CD4-positive, alpha-beta T cell (primary cell): Measurements from ENCODE around the gene MAP1LC3B. TPM values are rescaled to one million over a fixed set of nuclear protein-coding genes. Genes with fewer than 3 reads are reported as not detected.

Source experiments
- ATAC-seq: fragments of 200-7000 bp; cut with Tn5 transposase; one replicate; pipeline ENCODE4 v1.10.0; 2022; ENCODE audit warnings: mild to moderate bottlenecking; ENCODE audit not compliant: poor library complexity
- CTCF ChIA-PET: fragments of 350-600 bp; sonication (Branson Sonifier 250); formaldehyde crosslinking; loops from one replicate; lab custom pipeline; 2021; ENCODE audit warnings: antibody characterized with exemption, inconsistent platforms; lab: Charles Lee
- POLR2A ChIA-PET: fragments of 350-600 bp; sonication (Branson Sonifier 250); formaldehyde crosslinking; loops from one replicate; lab custom pipeline; 2021; ENCODE audit warnings: antibody characterized with exemption, inconsistent platforms; lab: Charles Lee
- DNase-seq, 14 experiments: peaks; one replicate each; pipeline ENCODE4 v3.0.0-alpha.2; 2013 to 2020; ENCODE audit warnings: mixed read lengths in 2 of 14
- H3K27ac ChIP-seq, 2 donors: one replicate each; pipeline versions ENCODE4 v1.5.1 to v1.7.0; 2013; ENCODE audit warnings: low read length in 2 of 2, low read depth in 1 of 2, mild to moderate bottlenecking in 1 of 2
- H3K27me3 ChIP-seq, 2 experiments: 1 replicate in 1 of 2; 2 replicates in 1 of 2; pipeline versions ENCODE4 v1.6.1 to v1.7.0; 2013; ENCODE audit warnings: low read length in 2 of 2, control low read depth in 1 of 2, mild to moderate bottlenecking in 1 of 2, moderate library complexity in 1 of 2; ENCODE audit not compliant: insufficient read depth in 2 of 2, control insufficient read depth in 1 of 2
- H3K36me3 ChIP-seq: one replicate; pipeline ENCODE4 v1.6.1; 2013; ENCODE audit warnings: low read length, control low read depth; ENCODE audit not compliant: insufficient read depth
- H3K4me1 ChIP-seq: one replicate; pipeline ENCODE4 v1.6.1; 2013; ENCODE audit warnings: low read length, control low read depth; ENCODE audit not compliant: insufficient read depth
- H3K4me3 ChIP-seq: one replicate; pipeline ENCODE4 v1.5.1; 2013; ENCODE audit warnings: mild to moderate bottlenecking, low read length, moderate library complexity
- H3K9me3 ChIP-seq, 2 experiments: 1 replicate in 1 of 2; 2 replicates in 1 of 2; pipeline versions ENCODE4 v1.6.1 to v1.7.0; 2013; ENCODE audit warnings: low read length in 2 of 2, mild to moderate bottlenecking in 2 of 2, control low read depth in 1 of 2, moderate library complexity in 1 of 2; ENCODE audit not compliant: control insufficient read depth in 1 of 2, insufficient read depth in 1 of 2
- H3K27ac Mint-ChIP-seq: one replicate; pipeline ENCODE4 v1.8.0; 2020; ENCODE audit warnings: mixed read lengths
- H3K27me3 Mint-ChIP-seq: one replicate; pipeline ENCODE4 v1.8.0; 2021; ENCODE audit warnings: mixed read lengths
- H3K36me3 Mint-ChIP-seq: one replicate; pipeline ENCODE4 v1.8.0; 2021; ENCODE audit warnings: low read depth, mixed read lengths
- H3K4me1 Mint-ChIP-seq: one replicate; pipeline ENCODE4 v1.8.0; 2021; ENCODE audit warnings: low read depth, mixed read lengths
- H3K4me3 Mint-ChIP-seq: one replicate; pipeline ENCODE4 v1.8.0; 2020; ENCODE audit warnings: mild to moderate bottlenecking, mixed read lengths
- H3K9me3 Mint-ChIP-seq: one replicate; pipeline ENCODE4 v1.8.0; 2020; ENCODE audit warnings: mixed read lengths
- intact Hi-C, 2 experiments: fragments of 100-400 bp; cut with DNase I in 1 of 2; cut with micrococcal nuclease in 1 of 2; formaldehyde crosslinking; loops; one replicate each; pipeline versions ENCODE4 v1.15.1 to v1.9.0; 2023 to 2025; cut with DNase I, micrococcal nuclease
- total RNA-seq, 174 experiments: library from RNA in 2 of 174; stranded (reverse) in 2 of 174; gene quantifications; one replicate each; pipeline ENCODE4 v1.2.3 and lab custom pipeline; 2021 to 2026
- TF ChIP-seq, protein P1 (sequence below): fragments of 200-600 bp; IDR thresholded peaks from one replicate; pipeline ENCODE4 v1.8.0; 2022; ENCODE audit warnings: antibody characterized with exemption, mild to moderate bottlenecking

MAP1LC3B gene
- total RNA-seq, 2 experiments from 2014 or later: 92.4 to 96.6 TPM

GRCh38 chr16:87363771-87364455 is 28.2 kb upstream of the MAP1LC3B start:
- peaks cover 15% of the 10 kb centered on the region for H3K4me1 ChIP-seq
- H3K4me3 ChIP-seq: no peak overlapping the region
- DNase-seq: no peak
- no peak overlapping the region for H3K27ac Mint-ChIP-seq
- no peak for ATAC-seq
- TF ChIP-seq, protein P1, sequence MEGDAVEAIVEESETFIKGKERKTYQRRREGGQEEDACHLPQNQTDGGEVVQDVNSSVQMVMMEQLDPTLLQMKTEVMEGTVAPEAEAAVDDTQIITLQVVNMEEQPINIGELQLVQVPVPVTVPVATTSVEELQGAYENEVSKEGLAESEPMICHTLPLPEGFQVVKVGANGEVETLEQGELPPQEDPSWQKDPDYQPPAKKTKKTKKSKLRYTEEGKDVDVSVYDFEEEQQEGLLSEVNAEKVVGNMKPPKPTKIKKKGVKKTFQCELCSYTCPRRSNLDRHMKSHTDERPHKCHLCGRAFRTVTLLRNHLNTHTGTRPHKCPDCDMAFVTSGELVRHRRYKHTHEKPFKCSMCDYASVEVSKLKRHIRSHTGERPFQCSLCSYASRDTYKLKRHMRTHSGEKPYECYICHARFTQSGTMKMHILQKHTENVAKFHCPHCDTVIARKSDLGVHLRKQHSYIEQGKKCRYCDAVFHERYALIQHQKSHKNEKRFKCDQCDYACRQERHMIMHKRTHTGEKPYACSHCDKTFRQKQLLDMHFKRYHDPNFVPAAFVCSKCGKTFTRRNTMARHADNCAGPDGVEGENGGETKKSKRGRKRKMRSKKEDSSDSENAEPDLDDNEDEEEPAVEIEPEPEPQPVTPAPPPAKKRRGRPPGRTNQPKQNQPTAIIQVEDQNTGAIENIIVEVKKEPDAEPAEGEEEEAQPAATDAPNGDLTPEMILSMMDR: no peak
- H3K9me3 Mint-ChIP-seq: no peaks in the 10 kb centered on the region
- H3K27me3 Mint-ChIP-seq: no peaks in the 10 kb centered on the region
- H3K4me3 Mint-ChIP-seq: no peak overlapping the region
- ChIA-PET CTCF (no interaction called here), POLR2A (interaction anchor here (1.5 kb wide), 1 partner anchor 20 kb away, joined by 3 read pairs; the partner anchor contains the start of gene FBXO31)
- H3K36me3 Mint-ChIP-seq: peaks cover 72% of the 10 kb centered on the region
- peaks cover 53% of the 10 kb centered on the region for H3K36me3 ChIP-seq
- no peak overlapping the region for H3K27ac ChIP-seq
- peaks cover 28% of the 10 kb centered on the region for H3K4me1 Mint-ChIP-seq
- no peaks in the 10 kb centered on the region for H3K9me3 ChIP-seq
- intact Hi-C loops: no loop called here
- H3K27me3 ChIP-seq: no peaks in the 10 kb centered on the region

GRCh38 chr16:87365021-87365713 is 27.0 kb upstream of the MAP1LC3B start:
- peak overlapping the region; percentile 36 for H3K27ac Mint-ChIP-seq
- H3K36me3 ChIP-seq: peaks cover 41% of the 10 kb centered on the region
- POLR2A ChIA-PET: no interaction called here

GRCh38 chr16:87366288-87366687 is 25.8 kb upstream of the MAP1LC3B start:
- ATAC-seq (no peak), DNase-seq (no peak)
- no peak overlapping the region for H3K4me3 Mint-ChIP-seq
- H3K27me3 Mint-ChIP-seq: no peaks in the 10 kb centered on the region
- TF ChIP-seq, protein P1: no peak
- POLR2A ChIA-PET: no interaction called here
- H3K36me3 Mint-ChIP-seq: peaks cover 48% of the 10 kb centered on the region
- Histone ChIP-seq H3K27me3 (no peaks in the 10 kb centered on the region), H3K36me3 (peaks cover 32% of the 10 kb centered on the region), H3K9me3 (no peaks in the 10 kb centered on the region), H3K27ac (no peak overlapping the region), H3K4me1 (peaks cover 17% of the 10 kb centered on the region), H3K4me3 (no peak overlapping the region)
- no peaks in the 10 kb centered on the region for H3K9me3 Mint-ChIP-seq
- no peak overlapping the region for H3K27ac Mint-ChIP-seq
- CTCF ChIA-PET: no interaction called here
- H3K4me1 Mint-ChIP-seq: peaks cover 36% of the 10 kb centered on the region
- intact Hi-C loops: no loop called here

More at GRCh38 chr16:87365021-87365713, 27.0 kb upstream of the MAP1LC3B start:
- peaks cover 17% of the 10 kb centered on the region for H3K4me1 ChIP-seq
- TF ChIP-seq, protein P1: no peak
- Mint-ChIP-seq H3K36me3 (peaks cover 59% of the 10 kb centered on the region), H3K9me3 (no peaks in the 10 kb centered on the region), H3K27me3 (no peaks in the 10 kb centered on the region), H3K4me3 (no peak overlapping the region), H3K4me1 (peaks cover 34% of the 10 kb centered on the region)
- no peaks in the 10 kb centered on the region for H3K9me3 ChIP-seq
- no peaks in the 10 kb centered on the region for H3K27me3 ChIP-seq
- H3K27ac ChIP-seq: no peak overlapping the region
- CTCF ChIA-PET: no interaction called here
- DNase-seq (no peak), ATAC-seq (no peak)
- intact Hi-C loops: no loop called here
- H3K4me3 ChIP-seq: no peak overlapping the region
